GM08714 (cell line): Measurements from ENCODE around the gene PLXNA4.

Experiments used
- H3K4me3 ChIP-seq: fragments of 200-500 bp; sonication (Bioruptor generic); 2 replicates; pipeline ENCODE4 v1.5.1; 2014; ENCODE audit warnings: mild to moderate bottlenecking, low read length, inconsistent platforms
- ZNF274 ChIP-seq: IDR thresholded peaks from 2 replicates; pipeline ENCODE4 v1.6.1; 2012; ENCODE audit warnings: mild to moderate bottlenecking, low read depth, low read length

Gene PLXNA4

DNA sequence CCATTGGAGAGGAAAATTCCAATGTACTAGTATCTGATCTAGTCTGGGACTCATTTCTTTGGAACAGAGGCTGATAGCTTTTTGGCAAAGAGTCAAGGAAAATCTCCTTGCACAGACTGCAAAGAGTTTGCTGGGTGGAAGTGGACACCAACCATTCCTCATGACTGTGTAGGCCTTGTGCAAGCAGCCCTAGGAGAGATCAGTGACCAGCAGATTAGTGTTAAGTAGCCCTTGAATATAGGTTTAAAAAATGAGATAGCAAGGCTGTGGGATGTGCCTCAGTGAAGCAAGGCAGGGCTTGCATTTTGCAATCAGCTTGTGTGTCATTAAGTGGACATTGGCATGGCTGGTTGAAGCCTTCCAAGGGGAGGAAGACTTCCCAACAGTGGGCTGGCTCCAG is 341.6 kb downstream of the PLXNA4 start:
- no peak for TF ChIP-seq ZNF274
- no peak overlapping the region for H3K4me3 ChIP-seq

DNA sequence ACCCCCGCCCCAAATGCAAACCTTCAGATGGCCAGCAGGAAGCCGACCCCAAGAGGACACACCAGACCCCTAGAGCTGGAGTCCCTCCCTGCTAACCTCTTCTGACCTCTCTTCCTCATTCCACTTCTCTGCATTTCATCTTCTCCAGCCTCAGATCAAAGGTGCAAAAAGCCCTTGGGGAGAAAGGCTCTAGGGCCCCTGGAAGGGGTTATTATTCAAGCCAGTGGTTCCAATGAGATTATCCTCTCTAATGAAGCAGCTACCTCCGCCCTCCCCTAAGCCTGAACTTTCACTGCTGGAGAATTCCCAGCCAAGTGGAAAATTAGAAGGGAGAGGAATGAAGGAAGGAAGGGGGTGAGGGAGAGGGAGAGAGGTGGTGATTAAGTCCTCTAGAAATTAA is 343.9 kb downstream of the PLXNA4 start:
- H3K4me3 ChIP-seq, result no peak overlapping the region
- TF ChIP-seq ZNF274, result no peak

DNA sequence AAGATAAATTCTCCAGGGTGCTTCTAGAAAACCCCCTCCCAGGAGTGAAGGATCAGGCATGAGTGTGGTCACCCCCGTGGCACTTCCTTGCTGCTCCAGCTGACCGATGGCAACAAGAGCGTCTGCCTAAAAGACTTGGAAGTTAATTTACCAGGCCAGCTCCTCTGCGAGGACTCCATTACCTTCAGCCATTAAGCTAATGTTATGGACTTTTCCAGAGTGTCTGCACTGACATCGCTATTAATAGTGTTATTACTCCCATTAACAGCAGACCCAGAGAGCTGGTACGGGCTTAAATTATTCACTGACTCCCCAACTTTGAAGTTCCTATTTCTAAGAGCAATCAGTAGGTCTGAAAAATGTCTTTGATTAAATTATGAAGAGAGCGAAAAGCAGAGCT is 345.8 kb downstream of the PLXNA4 start:
- TF ChIP-seq ZNF274, result no peak
- H3K4me3 ChIP-seq, result no peak overlapping the region

DNA sequence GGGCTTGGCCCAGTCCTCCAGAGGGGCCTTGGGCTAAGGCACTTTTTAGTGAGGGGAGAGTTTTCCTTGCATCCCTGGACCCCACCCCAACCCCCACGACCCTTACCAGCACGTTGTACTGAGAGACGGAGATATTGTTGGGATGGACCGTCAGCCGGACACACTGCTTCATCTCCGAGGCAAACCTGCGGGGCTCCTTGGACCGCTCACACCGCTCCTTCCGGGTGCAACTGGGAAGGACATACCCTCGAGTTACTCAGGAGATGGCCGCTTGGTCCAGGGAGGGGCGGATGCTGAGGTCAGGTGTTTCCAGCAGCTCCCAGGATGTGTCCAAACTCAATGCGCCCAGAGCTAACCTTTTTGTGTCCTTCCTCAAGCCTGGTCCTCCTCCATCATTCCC is 348.0 kb downstream of the PLXNA4 start:
- TF ChIP-seq ZNF274, result no peak
- H3K4me3 ChIP-seq, result no peak overlapping the region

DNA sequence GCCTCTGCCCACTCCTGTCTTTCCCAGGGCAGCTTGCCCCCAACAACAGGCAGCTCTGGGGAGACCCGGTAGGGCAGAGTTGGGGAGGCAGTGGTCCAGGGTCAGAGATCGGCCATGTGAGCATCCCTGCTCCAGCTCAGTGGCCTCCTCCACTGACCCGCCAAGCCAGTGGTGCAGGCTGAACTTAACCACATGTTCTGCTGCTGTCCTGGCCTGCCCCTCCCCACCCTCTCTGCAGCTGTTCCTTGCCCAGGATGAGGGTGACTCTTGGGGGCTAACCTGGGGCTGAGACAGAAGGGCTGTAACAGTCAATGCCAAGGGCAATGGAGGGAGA is 349.3 kb downstream of the PLXNA4 start:
- H3K4me3 ChIP-seq, result no peak overlapping the region
- no peak for TF ChIP-seq ZNF274

DNA sequence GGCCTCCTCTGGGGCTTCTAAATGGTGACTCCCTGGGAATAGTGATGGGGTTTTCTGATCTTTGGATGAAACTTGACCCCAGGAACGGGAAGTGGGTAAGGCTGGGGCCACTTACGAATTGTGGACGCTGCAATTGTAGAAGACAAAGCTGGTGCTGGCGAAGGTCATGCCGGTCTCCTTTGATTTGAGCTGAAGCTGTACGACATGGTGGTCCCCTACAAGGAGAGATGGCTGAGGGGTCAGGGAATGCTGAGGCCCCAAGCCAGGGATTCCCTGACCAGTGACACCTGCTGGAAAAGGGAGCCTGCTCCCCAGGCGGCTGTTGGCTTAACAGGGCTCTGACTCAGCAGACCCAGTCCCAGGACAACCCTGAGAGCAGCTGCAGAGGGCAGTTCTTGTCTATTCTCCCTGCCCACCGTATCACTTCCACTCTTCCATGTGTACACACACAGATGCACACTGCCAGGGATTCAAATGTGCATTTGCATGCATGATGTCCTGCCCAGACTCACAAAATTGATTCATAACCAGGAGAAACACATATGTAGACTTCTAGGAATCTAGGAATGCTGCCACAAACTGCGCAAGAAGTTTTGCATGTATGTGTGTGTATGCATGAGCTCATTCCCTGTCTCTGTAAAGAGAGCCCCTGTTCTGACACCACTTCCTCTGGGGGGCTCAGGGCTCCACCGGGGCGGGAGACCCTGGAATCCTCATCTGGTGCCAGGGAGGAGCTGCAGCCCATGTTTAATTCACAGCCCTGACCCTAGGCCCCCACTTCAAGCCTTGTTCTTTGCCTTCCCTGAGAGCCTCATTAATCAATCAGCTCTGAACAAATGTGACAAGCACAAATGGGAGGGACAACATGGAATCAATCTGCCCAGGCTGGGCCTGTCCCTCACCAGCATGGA is 350.0 kb downstream of the PLXNA4 start:
- no peak for TF ChIP-seq ZNF274
- no peak overlapping the region for H3K4me3 ChIP-seq

DNA sequence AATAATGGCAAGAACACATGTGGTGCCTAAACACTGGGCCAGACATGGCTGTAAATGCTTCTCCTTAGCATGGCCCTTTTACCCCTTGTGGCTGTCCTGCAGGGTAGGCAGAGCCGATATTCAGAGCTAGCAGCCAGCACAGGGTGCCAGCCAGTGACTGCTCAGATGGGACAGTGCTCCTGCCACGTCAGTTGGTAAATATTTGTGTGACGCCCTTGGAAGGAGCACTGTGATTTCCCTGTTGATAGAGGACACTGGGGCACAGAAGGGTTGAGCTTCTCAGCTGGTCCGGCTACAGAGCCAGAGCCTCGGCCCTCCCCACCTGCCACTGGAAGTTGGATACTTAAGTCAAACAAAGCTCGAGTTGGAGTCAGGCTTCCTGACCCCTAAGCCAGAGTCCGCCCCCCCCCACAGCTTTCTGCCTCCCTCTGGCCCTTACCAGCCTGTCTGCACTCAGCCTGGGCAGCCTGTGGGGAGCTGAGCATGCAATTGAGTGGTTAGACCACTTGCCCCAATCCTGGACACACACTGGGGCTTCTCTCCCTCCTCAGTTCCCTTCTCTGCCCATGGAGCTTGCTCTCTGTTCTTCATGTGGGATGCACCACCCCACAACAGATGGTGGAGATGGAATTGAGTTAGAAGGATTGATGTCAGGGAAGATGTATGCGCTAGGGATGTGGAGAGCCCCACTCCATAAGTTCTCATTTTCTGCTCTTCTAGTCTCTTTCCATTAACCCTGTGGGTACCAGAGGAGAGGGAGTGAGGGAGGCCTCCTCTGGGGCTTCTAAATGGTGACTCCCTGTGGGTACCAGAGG is 350.8 kb downstream of the PLXNA4 start:
- no peak for TF ChIP-seq ZNF274
- H3K4me3 ChIP-seq, result no peak overlapping the region

DNA sequence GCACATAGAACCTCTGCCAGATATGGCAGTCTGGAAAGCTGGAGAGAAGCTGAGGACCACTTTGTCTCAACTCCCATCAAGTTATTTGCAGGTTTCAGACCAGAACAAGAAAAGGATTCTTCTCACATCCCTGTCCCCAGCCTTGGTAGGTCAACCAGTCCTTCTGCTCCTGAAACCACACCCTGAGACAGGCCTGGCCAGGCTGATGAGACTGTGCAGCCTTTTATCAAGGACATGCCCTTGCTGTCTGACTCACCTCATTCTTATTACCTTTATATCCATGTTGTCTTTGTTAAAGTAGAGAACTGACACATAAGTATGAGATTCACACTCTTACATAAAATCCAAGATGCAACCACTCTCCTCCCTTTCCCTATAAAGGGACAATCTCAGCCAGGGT is 354.9 kb downstream of the PLXNA4 start:
- TF ChIP-seq ZNF274, result no peak
- H3K4me3 ChIP-seq, result no peak overlapping the region

DNA sequence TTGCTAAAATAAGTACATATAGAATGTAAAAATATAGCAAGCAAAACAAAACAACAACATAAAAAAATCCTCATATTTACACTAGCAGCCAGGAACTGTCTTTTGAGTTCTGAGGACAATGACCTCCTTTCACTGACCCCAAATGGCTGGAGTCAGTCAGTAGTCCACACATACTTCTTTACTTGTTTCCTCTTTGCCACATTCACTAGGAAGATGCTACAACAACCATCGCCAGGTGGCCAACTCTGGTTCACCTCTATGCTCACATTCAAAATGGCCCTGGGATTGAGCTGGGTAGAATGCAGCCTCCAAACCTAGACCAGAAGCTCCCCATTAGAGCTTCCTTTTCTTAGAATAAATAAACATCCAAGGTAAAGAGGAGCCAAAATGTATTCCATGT is 356.2 kb downstream of the PLXNA4 start:
- TF ChIP-seq ZNF274, result no peak
- no peak overlapping the region for H3K4me3 ChIP-seq

DNA sequence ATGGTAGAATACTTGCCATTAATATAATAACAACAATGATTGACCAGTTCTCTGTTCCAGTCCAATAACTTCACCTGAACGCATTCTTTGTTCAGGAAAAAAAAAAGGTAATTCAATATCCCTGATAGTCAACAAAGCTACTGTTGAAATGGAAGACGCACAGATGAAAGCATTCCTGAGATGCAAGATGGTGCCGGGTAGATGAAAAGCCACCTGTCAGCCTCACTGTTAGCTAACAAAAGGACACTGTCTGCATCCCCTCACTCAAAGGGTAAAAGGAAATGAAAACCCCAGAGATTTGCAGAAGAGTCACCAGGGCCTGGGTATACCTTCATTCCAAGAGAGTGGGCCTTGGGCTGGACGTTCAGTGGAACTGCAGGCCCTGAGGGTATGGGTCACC is 357.4 kb downstream of the PLXNA4 start:
- H3K4me3 ChIP-seq, result no peak overlapping the region
- no peak for TF ChIP-seq ZNF274

DNA sequence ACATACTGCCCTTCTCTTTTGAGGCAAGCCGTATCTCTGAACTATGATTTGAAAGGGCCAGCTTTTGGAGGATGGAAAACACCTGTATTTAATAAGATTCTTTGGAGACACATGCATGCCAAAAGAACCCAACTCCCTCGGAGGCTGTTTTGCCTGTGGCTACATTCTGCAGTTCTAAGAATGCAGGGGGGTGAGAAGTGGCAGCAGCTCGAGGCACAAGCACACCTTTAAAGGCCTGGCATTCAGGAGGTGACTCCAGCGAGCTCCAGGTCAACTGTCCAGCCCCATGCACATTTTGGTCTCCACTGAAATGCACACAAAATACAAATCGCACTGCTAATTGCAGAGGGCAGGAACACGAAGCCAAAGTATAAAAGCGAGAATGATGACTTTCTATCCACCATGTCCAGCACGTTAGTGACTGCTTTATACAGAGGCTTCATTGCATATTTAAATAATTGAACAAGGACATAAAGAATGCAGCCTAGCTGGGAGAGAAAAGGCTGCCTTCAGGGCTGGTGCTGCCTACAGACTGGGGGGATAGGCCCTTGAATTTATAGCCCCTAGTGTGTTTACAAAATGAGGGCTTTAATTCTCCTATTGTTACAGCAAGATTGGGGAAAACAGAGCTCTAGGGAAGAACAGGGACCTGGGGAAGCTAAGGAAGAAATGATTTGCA is 359.3 kb downstream of the PLXNA4 start:
- TF ChIP-seq ZNF274, result no peak
- H3K4me3 ChIP-seq, result no peak overlapping the region

DNA sequence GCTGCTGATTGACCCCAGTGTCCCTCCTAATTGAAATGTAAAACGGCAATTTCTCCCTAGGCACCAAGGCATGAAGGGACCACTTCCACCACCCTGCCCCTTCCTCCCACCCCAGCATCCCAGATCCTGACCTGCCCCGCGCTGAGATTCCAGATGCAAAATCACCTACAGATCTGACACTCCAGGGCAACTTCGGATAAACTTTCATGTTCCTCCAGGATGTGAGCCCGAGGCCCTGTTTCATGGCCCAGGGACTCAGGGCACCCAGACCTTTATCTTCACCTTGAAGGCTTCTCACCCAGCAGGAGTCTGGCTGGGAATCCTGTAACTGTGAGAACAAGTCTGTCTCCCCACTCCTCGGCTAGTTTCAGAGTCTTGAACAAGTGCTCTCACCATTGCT is 361.8 kb downstream of the PLXNA4 start:
- H3K4me3 ChIP-seq, result no peak overlapping the region
- TF ChIP-seq ZNF274, result no peak

DNA sequence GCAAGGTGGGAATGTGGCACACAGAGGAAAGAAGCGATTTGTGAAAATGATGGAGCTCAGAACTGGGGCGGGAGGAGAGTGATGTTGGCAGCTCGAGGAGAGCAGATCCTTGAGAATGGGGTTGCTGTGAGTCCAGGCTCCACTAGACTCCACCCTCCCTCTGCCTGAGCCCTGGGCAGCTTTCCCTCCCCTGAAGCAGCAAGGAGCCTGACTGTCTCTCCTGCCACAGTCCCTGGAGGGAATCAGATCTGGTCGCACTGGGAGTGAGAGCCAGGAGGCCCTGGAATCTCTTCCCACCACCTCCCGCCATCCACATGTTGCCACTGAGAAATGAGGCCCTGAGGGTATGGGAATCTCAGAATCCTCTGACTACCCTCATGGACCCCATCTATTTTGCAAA is 362.7 kb downstream of the PLXNA4 start:
- TF ChIP-seq ZNF274, result no peak
- no peak overlapping the region for H3K4me3 ChIP-seq

DNA sequence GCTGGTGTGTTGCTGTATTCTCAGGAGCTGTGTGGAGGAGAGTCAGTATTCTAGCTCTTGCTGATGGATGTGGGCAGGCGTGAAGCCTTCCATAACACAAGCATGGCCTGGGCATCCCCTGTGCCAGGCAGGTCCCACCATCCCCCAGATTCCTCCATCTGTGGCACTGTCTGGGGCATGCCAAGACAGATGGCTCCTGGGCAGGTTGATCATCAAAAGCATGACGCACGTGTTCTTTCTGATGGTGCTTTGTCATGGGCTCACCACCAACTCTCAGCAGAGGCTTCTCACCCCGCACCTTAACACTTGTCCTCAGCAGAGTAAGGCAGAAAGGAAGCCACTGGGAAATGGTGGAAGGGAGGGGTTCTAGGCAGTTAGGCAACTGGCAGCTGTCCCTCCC is 364.3 kb downstream of the PLXNA4 start:
- TF ChIP-seq ZNF274, result no peak
- H3K4me3 ChIP-seq, result no peak overlapping the region

DNA sequence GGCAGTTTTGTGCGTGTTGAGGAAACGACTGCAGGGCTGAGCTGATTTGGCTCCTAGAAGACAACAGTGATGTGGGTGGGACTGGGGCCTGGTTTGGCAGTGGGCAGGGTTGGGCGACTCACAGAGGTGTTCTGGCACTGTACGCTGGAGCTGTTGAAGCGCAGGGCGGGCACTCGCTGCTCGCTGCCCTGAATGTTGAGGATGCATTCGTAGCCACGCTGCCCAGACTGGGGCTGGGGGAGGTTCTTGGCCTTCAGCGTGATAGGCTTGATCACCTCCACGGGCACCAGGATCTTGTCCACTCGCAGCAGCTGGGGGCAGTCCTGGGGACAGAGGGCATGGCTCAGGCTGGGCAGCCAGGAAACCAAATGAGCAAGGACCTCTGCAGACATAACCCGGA is 365.4 kb downstream of the PLXNA4 start:
- no peak overlapping the region for H3K4me3 ChIP-seq
- no peak for TF ChIP-seq ZNF274
